SK-N-MC (cell line): ENCODE measurements around the gene SMG1.
"Not testable (repeated sequence)": the region's sequence is repeated elsewhere in the genome, so short reads cannot be mapped to it uniquely, and the experiment has no call there.

ENCODE experiments used
- DNase-seq: peaks from one replicate; pipeline ENCODE4 v3.0.0-alpha.2; 2011; ENCODE audit warnings: low read depth, low spot score
- H3K27ac ChIP-seq: fragments of 200-600 bp; sonication (generic); 2 replicates; pipeline ENCODE4 v1.5.1; 2016; ENCODE audit warnings: mixed run types
- H3K36me3 ChIP-seq: fragments of 200-600 bp; sonication (generic); 2 replicates; pipeline ENCODE4 v1.6.1; 2017; ENCODE audit warnings: antibody characterized with exemption, low read length, mixed read lengths; ENCODE audit not compliant: insufficient read depth
- H3K4me3 ChIP-seq: fragments of 200-600 bp; sonication (generic); 2 replicates; pipeline ENCODE4 v1.5.1; 2016
- H3K9ac ChIP-seq: fragments of 200-600 bp; sonication (generic); 2 replicates; pipeline ENCODE4 v1.8.0; 2017; ENCODE audit warnings: mixed run types, mixed read lengths; ENCODE audit not compliant: insufficient read length
- H3K9me3 ChIP-seq: fragments of 200-600 bp; sonication (generic); 2 replicates; pipeline ENCODE4 v1.6.1; 2017; ENCODE audit warnings: low read depth, mild to moderate bottlenecking, antibody characterized with exemption, low read length, moderate library complexity, mixed read lengths
- EZH2 ChIP-seq: fragments of 200-600 bp; sonication (generic); IDR thresholded peaks from one replicate; pipeline ENCODE4 v1.6.1; 2017; ENCODE audit warnings: antibody characterized with exemption
- FOXP2 ChIP-seq: optimal IDR thresholded peaks from 2 replicates; pipeline ENCODE3; 2011; ENCODE audit warnings: mild to moderate bottlenecking, moderate library complexity; ENCODE audit not compliant: insufficient read depth; ENCODE audit errors: extremely low read length, control extremely low read depth
- POLR2AphosphoS5 ChIP-seq: IDR thresholded peaks from 2 replicates; pipeline ENCODE4 v1.6.1; 2012; ENCODE audit warnings: mild to moderate bottlenecking, low read depth, low read length, borderline replicate concordance

The SMG1 gene

GRCh38 chr16:18925986-18926865 lies at the start of gene SMG1:
TSS of gene SMG1 (minus strand) at chr16:18926408. CDS start at chr16:18926041, 367 bp downstream.
- H3K9me3 ChIP-seq, H3K36me3 ChIP-seq: not testable (repeated sequence)
- DNase-seq, result peak; percentile 16
- H3K4me3 ChIP-seq, result peak within 1 kb of the TSS; percentile 82
- H3K9ac ChIP-seq, result peak within 1 kb of the TSS; percentile 82
- TF ChIP-seq POLR2AphosphoS5, result peak; percentile 74
- H3K27ac ChIP-seq, result peak within 1 kb of the TSS; percentile 82; the same call in 1 of the 2 replicates

- Histone ChIP-seq H3K27ac (no peak overlapping the region), H3K4me3 (no peak overlapping the region), H3K9me3 (no peaks in the 10 kb centered on the region), H3K36me3 (no peaks in the 10 kb centered on the region), H3K9ac (no peak overlapping the region)
- DNase-seq, result no peak
- no peak for TF ChIP-seq FOXP2
- no peak for TF ChIP-seq POLR2AphosphoS5
- TF ChIP-seq EZH2, result no peak
Observed at GRCh38 chr16:18975109-18975508, 48.9 kb upstream of the SMG1 start.

GRCh38 chr16:18969855-18970240 lies 43.6 kb upstream of the SMG1 start:
- H3K27ac ChIP-seq, result no peak overlapping the region
- no peaks in the 10 kb centered on the region for H3K9me3 ChIP-seq
- H3K36me3 ChIP-seq, result no peaks in the 10 kb centered on the region
- H3K4me3 ChIP-seq, result no peak overlapping the region
- DNase-seq, result no peak
- H3K9ac ChIP-seq, result no peak overlapping the region
- TF ChIP-seq FOXP2 (no peak), EZH2 (no peak), POLR2AphosphoS5 (no peak)

- no peak for TF ChIP-seq FOXP2
- TF ChIP-seq EZH2, result no peak
- TF ChIP-seq POLR2AphosphoS5, result no peak
- DNase-seq, result peak; percentile 42
Observed at GRCh38 chr16:18969050-18969854, 43.0 kb upstream of the SMG1 start.

GRCh38 chr16:18966791-18967190 lies 40.6 kb upstream of the SMG1 start:
- Histone ChIP-seq H3K9ac (no peak overlapping the region), H3K4me3 (no peak overlapping the region), H3K9me3 (no peaks in the 10 kb centered on the region), H3K27ac (no peak overlapping the region), H3K36me3 (no peaks in the 10 kb centered on the region)
- TF ChIP-seq EZH2 (no peak), FOXP2 (no peak), POLR2AphosphoS5 (no peak)
- no peak for DNase-seq

More at GRCh38 chr16:18969050-18969854, 43.0 kb upstream of the SMG1 start:
- Histone ChIP-seq H3K27ac (no peak overlapping the region), H3K36me3 (no peaks in the 10 kb centered on the region), H3K9ac (no peak overlapping the region), H3K9me3 (no peaks in the 10 kb centered on the region), H3K4me3 (peak overlapping the region; percentile 74)

- DNase-seq, result no peak
- no peak overlapping the region for H3K4me3 ChIP-seq
- TF ChIP-seq EZH2 (no peak), FOXP2 (no peak)
- no peak overlapping the region for H3K9ac ChIP-seq
- no peaks in the 10 kb centered on the region for H3K36me3 ChIP-seq
- H3K9me3 ChIP-seq, result no peaks in the 10 kb centered on the region
- H3K27ac ChIP-seq, result no peak overlapping the region
Observed at GRCh38 chr16:18965555-18965954, 39.3 kb upstream of the SMG1 start.

- Histone ChIP-seq H3K4me3 (peak overlapping the region; percentile 39; the same call in 1 of the 2 replicates), H3K9ac (peak overlapping the region; percentile 4), H3K9me3 (no peaks in the 10 kb centered on the region), H3K27ac (peak overlapping the region; percentile 74), H3K36me3 (no peaks in the 10 kb centered on the region)
- no peak for TF ChIP-seq POLR2AphosphoS5
- no peak for TF ChIP-seq FOXP2
- TF ChIP-seq EZH2, result no peak
- DNase-seq, result peak; percentile 52
Observed at GRCh38 chr16:18959031-18959505, 32.9 kb upstream of the SMG1 start.

GRCh38 chr16:18958621-18959029 lies 32.4 kb upstream of the SMG1 start:
- Histone ChIP-seq H3K27ac (0 out of 2 replicates have a peak overlapping the region, but pooled peaks have one; percentile 31), H3K36me3 (no peaks in the 10 kb centered on the region), H3K9ac (no peak overlapping the region), H3K4me3 (peak overlapping the region; percentile 39; the same call in 1 of the 2 replicates), H3K9me3 (no peaks in the 10 kb centered on the region)
- no peak for DNase-seq
- TF ChIP-seq FOXP2 (no peak), EZH2 (no peak), POLR2AphosphoS5 (no peak)

GRCh38 chr16:18956658-18957241 lies 30.5 kb upstream of the SMG1 start:
- DNase-seq, H3K4me3 ChIP-seq, H3K9ac ChIP-seq, H3K36me3 ChIP-seq, H3K27ac ChIP-seq, H3K9me3 ChIP-seq: not testable (repeated sequence)

GRCh38 chr16:18955874-18956580 lies 29.8 kb upstream of the SMG1 start:
- H3K27ac ChIP-seq, DNase-seq, H3K9ac ChIP-seq, H3K4me3 ChIP-seq, H3K36me3 ChIP-seq, H3K9me3 ChIP-seq: not testable (repeated sequence)
